Neural progenitor cell (in vitro differentiated cells): Measurements from ENCODE around the gene ZIC5.

Source experiments
- CTCF ChIP-seq: fragments of 200-600 bp; sonication (generic); IDR thresholded peaks from 2 replicates; pipeline ENCODE4 v1.5.1; 2017; ENCODE audit warnings: antibody characterized with exemption, mild to moderate bottlenecking
- EZH2 ChIP-seq: fragments of 200-600 bp; sonication (generic); IDR thresholded peaks from 2 replicates; pipeline ENCODE4 v1.6.1; 2017; ENCODE audit warnings: antibody characterized with exemption, mild to moderate bottlenecking, moderate library complexity

GRCh38 chr13:99960663-99961311, 10.8 kb downstream of the ZIC5 start:
- TF ChIP-seq CTCF (no peak), EZH2 (no peak)
